Bronchial epithelial cell (primary cell): Measurements from ENCODE around the gene C21orf91. TPM values are rescaled to one million over a fixed set of nuclear protein-coding genes. Genes with fewer than 3 reads are reported as not detected.

Experiments used
- DNase-seq: peaks from one replicate; pipeline ENCODE4 v3.0.0-alpha.2; 2010; ENCODE audit warnings: low read depth
- FAIRE-seq: peaks from 2 replicates; lab custom pipeline; 2011; peaks lifted over from hg19 to GRCh38; lab: Jason Lieb, UNC
- H3K27me3 ChIP-seq: 2 replicates; pipeline ENCODE4 v1.5.1; 2011; ENCODE audit warnings: low read length; ENCODE audit not compliant: control insufficient read depth, insufficient read depth
- H3K36me3 ChIP-seq: 2 replicates; pipeline ENCODE4 v1.5.1; 2011; ENCODE audit warnings: low read length; ENCODE audit not compliant: control insufficient read depth, insufficient read depth
- H3K4me3 ChIP-seq: 2 replicates; pipeline ENCODE4 v1.5.1; 2011; ENCODE audit warnings: mild to moderate bottlenecking, low read depth, low read length, control low read depth
- CTCF ChIP-seq: IDR thresholded peaks from 2 replicates; pipeline ENCODE4 v1.5.1; 2011; ENCODE audit warnings: mild to moderate bottlenecking, moderate library complexity, low read length, control low read depth, inconsistent platforms; ENCODE audit not compliant: insufficient read depth, severe bottlenecking
- total RNA-seq: library from RNA; depleted of rRNA; stranded (reverse); fragments of >200 nt; gene quantifications from 2 replicates; pipeline ENCODE4 v1.2.1, GENCODE V29; 2014

Gene C21orf91
- 6.6 and 11.5 TPM in 2 replicates for total RNA-seq

- Histone ChIP-seq H3K4me3 (peak within 1 kb of the TSS; percentile 81), H3K27me3 (no peaks in the 10 kb centered on the region), H3K36me3 (peaks cover 2% of the 10 kb centered on the region)
- peak; percentile 56 for DNase-seq
- TF ChIP-seq CTCF: no peak
- no peak for FAIRE-seq
Observed at GRCh38 chr21:17819114-17819876, at the start of gene C21orf91. Gene C21orf91 (minus strand): TSS chr21:17819356. CDS start chr21:17818318, 1,038 bp downstream.

- no peaks in the 10 kb centered on the region for H3K36me3 ChIP-seq
- FAIRE-seq: no peak
- no peaks in the 10 kb centered on the region for H3K27me3 ChIP-seq
- TF ChIP-seq CTCF: no peak
- no peak overlapping the region for H3K4me3 ChIP-seq
- no peak for DNase-seq
Observed at GRCh38 chr21:17866590-17866989, 47.4 kb upstream of the C21orf91 start.

GRCh38 chr21:17859661-17860060 lies 40.5 kb upstream of the C21orf91 start:
- DNase-seq: no peak
- Histone ChIP-seq H3K4me3 (no peak overlapping the region), H3K27me3 (no peaks in the 10 kb centered on the region), H3K36me3 (no peaks in the 10 kb centered on the region)
- no peak for TF ChIP-seq CTCF
- no peak for FAIRE-seq

GRCh38 chr21:17858747-17859146 lies 39.6 kb upstream of the C21orf91 start:
- Histone ChIP-seq H3K4me3 (no peak overlapping the region), H3K36me3 (no peaks in the 10 kb centered on the region), H3K27me3 (no peaks in the 10 kb centered on the region)
- FAIRE-seq (no peak), DNase-seq (no peak)
- TF ChIP-seq CTCF: no peak

GRCh38 chr21:17854745-17855144 lies 35.6 kb upstream of the C21orf91 start:
- TF ChIP-seq CTCF: no peak
- no peaks in the 10 kb centered on the region for H3K27me3 ChIP-seq
- H3K36me3 ChIP-seq: no peaks in the 10 kb centered on the region
- no peak for FAIRE-seq
- no peak for DNase-seq
- H3K4me3 ChIP-seq: no peak overlapping the region
